Lung (tissue), 12 donors: ENCODE data around the gene COL4A4. TPM values are rescaled to one million over a fixed set of nuclear protein-coding genes. Genes with fewer than 3 reads are reported as not detected.

Experiments used
- ATAC-seq: fragments of 200-7000 bp; cut with Tn5 transposase; one replicate; pipeline ENCODE4 v1.9.1; 2020; ENCODE audit warnings: moderate number of reproducible peaks; ENCODE audit not compliant: insufficient read depth, low FRiP score
- DNase-seq, 3 donors: peaks; one replicate each; pipeline ENCODE4 v3.0.0-alpha.2; 2013 to 2017
- H3K27ac ChIP-seq, 2 donors: one replicate each; pipeline ENCODE4 v1.5.1; 2013; ENCODE audit warnings: mild to moderate bottlenecking in 2 of 2, moderate library complexity in 2 of 2, control low read depth in 1 of 2, inconsistent platforms in 1 of 2, low read depth in 1 of 2, low read length in 1 of 2
- H3K27me3 ChIP-seq, 3 donors: one replicate each; pipeline ENCODE4 v1.5.1; 2013; ENCODE audit warnings: low read length in 2 of 3; ENCODE audit not compliant: control insufficient read depth in 3 of 3, insufficient read depth in 3 of 3
- H3K36me3 ChIP-seq, 4 donors: one replicate each; pipeline ENCODE4 v1.5.1; 2013; ENCODE audit warnings: low read length in 4 of 4, mild to moderate bottlenecking in 1 of 4, moderate library complexity in 1 of 4; ENCODE audit not compliant: control insufficient read depth in 4 of 4, insufficient read depth in 4 of 4
- H3K4me1 ChIP-seq, 5 donors: one replicate each; pipeline ENCODE4 v1.5.1; 2013; ENCODE audit warnings: low read length in 5 of 5, mild to moderate bottlenecking in 2 of 5, moderate library complexity in 1 of 5; ENCODE audit not compliant: control insufficient read depth in 5 of 5, insufficient read depth in 5 of 5
- H3K4me3 ChIP-seq: one replicate; pipeline ENCODE4 v1.5.1; 2013; ENCODE audit warnings: mild to moderate bottlenecking, control low read depth, moderate library complexity
- H3K9ac ChIP-seq, 2 donors: one replicate each; pipeline ENCODE4 v1.5.1; 2013; ENCODE audit warnings: low read length in 2 of 2, control low read depth in 1 of 2; ENCODE audit not compliant: insufficient read depth in 1 of 2
- H3K9me3 ChIP-seq, 4 donors: one replicate each; pipeline ENCODE4 v1.5.1; 2013; ENCODE audit warnings: low read length in 3 of 4, mild to moderate bottlenecking in 1 of 4, moderate library complexity in 1 of 4; ENCODE audit not compliant: control insufficient read depth in 4 of 4, insufficient read depth in 3 of 4
- CTCF ChIP-seq: IDR thresholded peaks from 2 replicates; pipeline ENCODE4 v1.5.1; 2012; ENCODE audit warnings: mild to moderate bottlenecking; ENCODE audit errors: control extremely low read depth, extremely low read depth
- WGBS, 2 donors: extraction: QIAGEN DNeasy Blood & Tissue Kit; methylation state at CpG; one replicate each; pipeline ENCODE4 v1.1.7; 2013; 5-methylcytosine and 5-hydroxymethylcytosine counted together
- polyA plus RNA-seq, 2 donors: library from polyadenylated mRNA; stranded (reverse); fragments of 200-250 nt; gene quantifications; one replicate each; pipeline ENCODE4 v1.2.1, GENCODE V29; 2013
- total RNA-seq, 2 donors: library from RNA; depleted of rRNA in 1 of 2; stranded (reverse); fragments of >200 nt in 1 of 2; gene quantifications; one replicate each; pipeline ENCODE4 v1.2.1, GENCODE V29; 2014 to 2021
- donor health status: control.
- donor health status: control.
- donor health status: Bipolar disorder and iron deficiency.
- donor health status: healthy.
- donor health status: DM: yes; HTN: yes; CAD: no.

COL4A4 gene
- total and polyA plus RNA-seq, 4 donors, result 2.7 to 20.1 (median 9.8) TPM

DNA sequence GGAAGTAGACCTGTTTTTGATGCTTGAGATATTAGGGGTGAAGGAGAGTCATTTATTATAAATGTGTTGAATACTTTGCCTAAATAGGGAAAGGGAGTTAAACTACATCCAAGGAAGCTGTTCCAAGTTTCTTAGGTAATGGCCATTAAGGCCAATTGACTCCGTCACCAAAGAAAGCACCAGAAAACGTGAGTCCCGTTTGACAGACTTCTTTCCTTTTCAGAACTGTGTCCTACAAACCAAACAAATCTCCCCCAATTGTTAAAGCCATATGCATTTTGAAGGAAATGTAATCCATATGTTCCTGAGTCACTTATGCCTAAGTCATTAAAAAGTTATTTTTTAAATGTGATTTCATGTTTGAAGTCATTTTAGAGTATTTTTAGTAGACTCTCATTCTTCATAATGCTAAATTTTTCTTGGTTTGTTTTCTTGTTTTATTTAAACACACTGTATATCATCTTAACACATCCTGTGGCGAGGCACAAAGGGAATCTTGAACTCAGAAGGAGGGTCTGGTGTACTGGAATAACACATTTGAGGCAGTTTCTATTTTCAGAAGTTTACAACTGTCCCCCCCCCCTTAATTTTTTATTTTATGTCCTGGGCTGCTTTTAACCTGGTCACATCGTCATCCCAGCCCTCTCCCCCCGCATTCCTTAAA, 194.5 kb downstream of the COL4A4 start:
- H3K36me3 ChIP-seq, result no peaks in the 10 kb centered on the region
- peaks cover 0 to 5% (median 0%) of the 10 kb centered on the region in 5 donors for H3K4me1 ChIP-seq
- WGBS, 2 donors, result 76 to 82% methylated on average over 6 of the region's 6 CpGs
- DNase-seq, result peak in 2 of 3 donors; percentile 49 to 63
- no peaks in the 10 kb centered on the region for H3K27me3 ChIP-seq
- ATAC-seq, result no peak
- no peak for TF ChIP-seq CTCF
- no peak overlapping the region for H3K4me3 ChIP-seq
- no peaks in the 10 kb centered on the region for H3K9me3 ChIP-seq
- H3K27ac ChIP-seq, result no peak overlapping the region
- H3K9ac ChIP-seq, result no peak overlapping the region

GRCh38 chr2:226965376-226965775, 198.6 kb downstream of the COL4A4 start:
- TF ChIP-seq CTCF, result no peak
- H3K36me3 ChIP-seq, result no peaks in the 10 kb centered on the region
- H3K27ac ChIP-seq, result no peak overlapping the region
- no peak overlapping the region for H3K4me3 ChIP-seq
- H3K9me3 ChIP-seq, result peaks cover 0 to 2% (median 0%) of the 10 kb centered on the region in 4 donors
- WGBS, 2 donors, result 90 to 97% methylated on average over 1 of the region's 1 CpG
- DNase-seq (no peak), ATAC-seq (no peak)
- H3K9ac ChIP-seq, result no peak overlapping the region
- H3K27me3 ChIP-seq, result no peaks in the 10 kb centered on the region
- peaks cover 0 to 5% (median 0%) of the 10 kb centered on the region in 5 donors for H3K4me1 ChIP-seq

DNA sequence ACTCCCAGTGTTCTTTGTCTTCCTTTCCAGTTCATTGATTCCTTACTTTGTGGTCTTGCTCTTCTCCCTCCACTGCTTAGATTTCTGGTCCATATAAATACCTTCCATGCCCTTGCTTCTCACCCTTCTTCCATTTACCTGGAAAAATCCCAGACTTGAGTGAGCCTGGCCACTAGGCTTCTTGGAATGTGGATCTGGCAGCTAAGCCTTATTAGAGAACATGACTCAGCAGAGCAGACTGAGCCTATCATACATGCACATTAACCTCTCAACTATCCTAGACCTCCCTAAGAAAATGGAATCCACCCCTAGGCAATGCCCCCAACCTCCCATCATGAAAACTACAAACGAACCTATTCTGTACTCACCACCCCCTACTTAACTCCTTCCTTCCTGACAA, 200.5 kb downstream of the COL4A4 start:
- ATAC-seq, result no peak
- TF ChIP-seq CTCF, result no peak

More for the DNA sequence above, 200.5 kb downstream of the COL4A4 start:
- 49 to 80% methylated on average over 1 of the region's 1 CpG for WGBS, 2 donors
- Histone ChIP-seq H3K4me1 (no peaks in the 10 kb centered on the region), H3K9ac (no peak overlapping the region), H3K27ac (no peak overlapping the region), H3K4me3 (no peak overlapping the region), H3K9me3 (peaks cover 0 to 3% (median 1%) of the 10 kb centered on the region in 4 donors), H3K36me3 (no peaks in the 10 kb centered on the region), H3K27me3 (no peaks in the 10 kb centered on the region)
- no peak for DNase-seq
